Common myeloid progenitor, CD34-positive (primary cell): Measurements from ENCODE around the gene BOLA3.

Source experiments
- CTCF ChIA-PET: fragments of 350-600 bp; sonication (Branson Sonifier 250); formaldehyde crosslinking; loops from one replicate; lab custom pipeline; 2021; ENCODE audit warnings: antibody characterized with exemption; lab: Charles Lee
- POLR2A ChIA-PET: fragments of 350-600 bp; sonication (Branson Sonifier 250); formaldehyde crosslinking; loops from one replicate; lab custom pipeline; 2021; ENCODE audit warnings: antibody characterized with exemption; lab: Charles Lee
- DNase-seq, 3 donors: peaks; one replicate each; pipeline versions ENCODE4 v3.0.0 to v3.0.0-alpha.2; 2013
- H3K27ac ChIP-seq, 2 experiments: 1 replicate in 1 of 2; 2 replicates in 1 of 2; pipeline ENCODE4 v1.7.0; 2013; ENCODE audit warnings: inconsistent platforms in 2 of 2, low read length in 2 of 2, mild to moderate bottlenecking in 2 of 2, low read depth in 1 of 2, moderate library complexity in 1 of 2; ENCODE audit not compliant: severe bottlenecking in 2 of 2, insufficient read depth in 1 of 2, poor library complexity in 1 of 2
- H3K27me3 ChIP-seq, 5 experiments: replicated peaks in 2 of 5; 1 replicate in 3 of 5; 2 replicates in 2 of 5; pipeline versions ENCODE4 v1.6.1 to v1.7.0; 2013; ENCODE audit warnings: low read length in 4 of 5, mild to moderate bottlenecking in 2 of 5, moderate library complexity in 2 of 5, inconsistent platforms in 1 of 5; ENCODE audit not compliant: insufficient read depth in 5 of 5, control insufficient read depth in 4 of 5
- H3K36me3 ChIP-seq, 4 experiments: 1 replicate in 2 of 4; 2 replicates in 2 of 4; pipeline versions ENCODE4 v1.6.1 to v1.7.0; 2013; ENCODE audit warnings: low read length in 3 of 4, control low read depth in 1 of 4, mild to moderate bottlenecking in 1 of 4; ENCODE audit not compliant: control insufficient read depth in 4 of 4, insufficient read depth in 4 of 4
- H3K4me1 ChIP-seq, 4 experiments: 1 replicate in 3 of 4; 2 replicates in 1 of 4; pipeline versions ENCODE4 v1.6.1 to v1.7.1; 2013; ENCODE audit warnings: low read length in 3 of 4, mild to moderate bottlenecking in 3 of 4, control low read depth in 1 of 4, inconsistent platforms in 1 of 4, moderate library complexity in 1 of 4; ENCODE audit not compliant: control insufficient read depth in 4 of 4, insufficient read depth in 4 of 4; ENCODE audit errors: control extremely low read depth in 1 of 4
- H3K4me3 ChIP-seq, 7 experiments: 1 replicate in 4 of 7; 2 replicates in 3 of 7; pipeline versions ENCODE4 v1.5.1 to v1.7.0; 2013; ENCODE audit warnings: mild to moderate bottlenecking in 7 of 7, low read length in 6 of 7, moderate library complexity in 6 of 7, inconsistent platforms in 2 of 7, low read depth in 2 of 7, control low read depth in 1 of 7; ENCODE audit not compliant: insufficient read depth in 4 of 7, control insufficient read depth in 1 of 7; ENCODE audit errors: extremely low read depth in 1 of 7
- H3K9me3 ChIP-seq, 5 experiments: 1 replicate in 4 of 5; 2 replicates in 1 of 5; pipeline versions ENCODE4 v1.6.1 to v1.7.1; 2013; ENCODE audit warnings: low read length in 4 of 5, mild to moderate bottlenecking in 2 of 5, inconsistent platforms in 1 of 5, low read depth in 1 of 5, moderate library complexity in 1 of 5; ENCODE audit not compliant: control insufficient read depth in 4 of 5, insufficient read depth in 2 of 5; ENCODE audit errors: control extremely low read depth in 1 of 5
- WGBS: methylation state at CpG from one replicate; pipeline ENCODE4 v1.1.5; 2013; ENCODE audit not compliant: insufficient coverage; 5-methylcytosine and 5-hydroxymethylcytosine counted together

BOLA3 gene

GRCh38 chr2:74105413-74105812 is 42.3 kb downstream of the BOLA3 start:
- Histone ChIP-seq H3K4me3 (no peak overlapping the region), H3K36me3 (peaks cover 10 to 42% (median 24%) of the 10 kb centered on the region in 4 experiments), H3K4me1 (no peaks in the 10 kb centered on the region), H3K27ac (no peak overlapping the region), H3K9me3 (no peaks in the 10 kb centered on the region), H3K27me3 (no peaks in the 10 kb centered on the region)
- CTCF ChIA-PET: interaction anchor here (0.9 to 3.7 kb wide), 5 partner anchors 8 to 282 kb away, joined by 3 to 13 read pairs (median 3); partner anchors contain the start of gene STAMBP
- WGBS: 98% methylated on average over 5 of the region's 8 CpGs
- no peak for DNase-seq
- POLR2A ChIA-PET: no interaction called here

GRCh38 chr2:74104839-74105238 is 42.9 kb downstream of the BOLA3 start:
- POLR2A ChIA-PET: no interaction called here
- 97% methylated on average over 3 of the region's 7 CpGs for WGBS
- CTCF ChIA-PET: interaction anchor here (0.9 to 3.7 kb wide), 8 partner anchors 9 to 282 kb away, joined by 3 to 13 read pairs (median 4); partner anchors contain the start of gene STAMBP
- Histone ChIP-seq H3K27me3 (no peaks in the 10 kb centered on the region), H3K9me3 (no peaks in the 10 kb centered on the region), H3K27ac (no peak overlapping the region), H3K4me1 (no peaks in the 10 kb centered on the region), H3K4me3 (no peak overlapping the region), H3K36me3 (peaks cover 10 to 48% (median 29%) of the 10 kb centered on the region in 4 experiments)
- peak in 2 of 3 donors; percentile 39 to 46 for DNase-seq

DNA sequence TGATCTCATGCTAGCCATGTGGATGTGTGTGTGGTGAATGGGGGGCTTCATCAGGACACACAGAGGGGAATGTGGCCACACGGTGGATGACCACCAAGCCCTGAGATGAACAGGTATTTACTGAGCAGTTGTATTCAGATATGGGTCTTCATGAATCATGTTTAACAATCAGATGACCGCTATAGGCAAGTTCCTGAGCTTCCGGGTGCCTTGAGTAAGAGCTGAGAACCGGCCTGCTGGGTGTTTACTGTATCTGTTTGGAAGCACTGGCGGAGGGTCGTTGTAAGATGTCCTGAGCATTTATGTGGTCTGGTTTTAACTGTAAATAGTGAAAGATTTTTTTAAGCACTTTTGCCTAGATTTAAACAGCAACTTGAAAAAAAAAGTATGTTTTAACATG is 43.9 kb downstream of the BOLA3 start:
- no peak overlapping the region for H3K27ac ChIP-seq
- ChIA-PET CTCF (interaction anchor here (1.0 to 3.7 kb wide), 6 partner anchors 103 to 280 kb away, joined by 3 to 13 read pairs (median 4); partner anchors contain the start of gene STAMBP), POLR2A (interaction anchor here (0.6 kb wide), 1 partner anchor 10 kb away, joined by 3 read pairs; no protein-coding TSS in a partner anchor)
- WGBS: 94% methylated on average over 6 of the region's 6 CpGs
- peaks cover 14 to 58% (median 40%) of the 10 kb centered on the region in 4 experiments for H3K36me3 ChIP-seq
- no peak overlapping the region for H3K4me3 ChIP-seq
- no peak for DNase-seq
- no peaks in the 10 kb centered on the region for H3K9me3 ChIP-seq
- no peaks in the 10 kb centered on the region for H3K4me1 ChIP-seq
- no peaks in the 10 kb centered on the region for H3K27me3 ChIP-seq

- Histone ChIP-seq H3K27me3 (no peaks in the 10 kb centered on the region), H3K4me3 (no peak overlapping the region), H3K9me3 (no peaks in the 10 kb centered on the region), H3K27ac (no peak overlapping the region), H3K4me1 (no peaks in the 10 kb centered on the region), H3K36me3 (peaks cover 15 to 62% (median 43%) of the 10 kb centered on the region in 4 experiments)
- ChIA-PET CTCF (interaction anchor here (0.5 to 1.7 kb wide), 4 partner anchors 15 to 139 kb away, joined by 3 to 4 read pairs (median 4); no protein-coding TSS in a partner anchor), POLR2A (interaction anchor here (0.6 kb wide), 1 partner anchor 42 kb away, joined by 4 read pairs; no protein-coding TSS in a partner anchor)
- 98% methylated on average over 7 of the region's 14 CpGs for WGBS
- no peak for DNase-seq
Measured at GRCh38 chr2:74102516-74102915, 45.2 kb downstream of the BOLA3 start.

- H3K36me3 ChIP-seq: peaks cover 15 to 66% (median 43%) of the 10 kb centered on the region in 4 experiments
- ChIA-PET POLR2A (no interaction called here), CTCF (interaction anchor here (1.0 to 2.8 kb wide), 4 partner anchors 8 to 106 kb away, joined by 3 to 8 read pairs (median 6); no protein-coding TSS in a partner anchor)
- no peak overlapping the region for H3K4me3 ChIP-seq
- H3K9me3 ChIP-seq: no peaks in the 10 kb centered on the region
- WGBS: 92% methylated on average over 25 of the region's 39 CpGs
- no peak for DNase-seq
- no peak overlapping the region for H3K27ac ChIP-seq
- H3K4me1 ChIP-seq: no peaks in the 10 kb centered on the region
- H3K27me3 ChIP-seq: no peaks in the 10 kb centered on the region
Measured at GRCh38 chr2:74101574-74102300, 46.0 kb downstream of the BOLA3 start.

- H3K9me3 ChIP-seq: no peaks in the 10 kb centered on the region
- no peak for DNase-seq
- H3K27me3 ChIP-seq: no peaks in the 10 kb centered on the region
- H3K4me3 ChIP-seq: no peak overlapping the region
- no peaks in the 10 kb centered on the region for H3K4me1 ChIP-seq
- no peak overlapping the region for H3K27ac ChIP-seq
- 95% methylated on average over 18 of the region's 25 CpGs for WGBS
- CTCF ChIA-PET: interaction anchor here (1.0 to 2.8 kb wide), 3 partner anchors 9 to 80 kb away, joined by 3 to 8 read pairs (median 8); no protein-coding TSS in a partner anchor
- H3K36me3 ChIP-seq: peaks cover 15 to 73% (median 47%) of the 10 kb centered on the region in 4 experiments
- POLR2A ChIA-PET: no interaction called here
Measured at GRCh38 chr2:74100254-74101216, 47.2 kb downstream of the BOLA3 start.
